ENCODE data around the gene C10orf67. TPM values are rescaled to one million over a fixed set of nuclear protein-coding genes. Genes with fewer than 3 reads are reported as not detected.

Gene C10orf67
- total RNA-seq, 1 donor, result not detected

DNA sequence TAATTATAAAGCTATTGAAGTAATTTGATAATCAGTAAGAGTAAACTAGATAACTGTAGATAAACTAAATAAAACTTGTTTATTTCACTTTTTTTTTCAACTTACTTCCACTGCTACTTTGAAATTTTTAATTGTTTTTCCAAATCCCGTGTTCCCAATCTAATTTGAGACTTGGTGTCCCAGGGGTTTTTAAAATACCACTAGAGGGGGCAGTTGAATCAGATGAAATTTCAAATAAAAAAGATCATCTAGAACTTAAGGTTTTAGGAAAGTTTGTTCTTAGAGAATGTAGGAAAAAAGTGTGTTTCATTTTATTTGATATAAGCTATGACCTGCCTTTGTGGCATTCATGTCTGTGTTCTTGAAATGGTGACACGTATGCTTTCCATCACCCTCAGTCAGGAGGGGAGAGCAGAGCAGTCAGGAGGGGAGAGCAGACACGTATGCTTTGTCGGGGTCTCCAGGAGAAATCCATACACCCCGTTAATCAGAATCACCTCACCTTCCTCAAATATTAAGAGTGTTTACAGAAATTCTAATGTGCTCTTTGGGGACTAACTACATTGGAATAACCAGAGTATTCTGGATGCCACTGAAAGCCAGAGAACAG lies 49.9 kb downstream of the C10orf67 start:
- H3K4me1 ChIP-seq (ENCODE audit: insufficient read depth, low read length), result no peaks in the 10 kb centered on the region
- H3K4me3 ChIP-seq (ENCODE audit: insufficient read depth, low read length), result no peak overlapping the region
- no peaks in the 10 kb centered on the region for H3K79me2 ChIP-seq (ENCODE audit: insufficient read depth, low read length)
- H3K4me2 ChIP-seq (ENCODE audit: insufficient read depth, low read length), result no peak overlapping the region
- no peak overlapping the region for H3K27ac ChIP-seq (ENCODE audit: low read depth, low read length)
- H3K36me3 ChIP-seq (ENCODE audit: insufficient read depth, low read length), result no peaks in the 10 kb centered on the region
- no peaks in the 10 kb centered on the region for H3K27me3 ChIP-seq (ENCODE audit: insufficient read depth, low read length)
- TF ChIP-seq, protein P1, sequence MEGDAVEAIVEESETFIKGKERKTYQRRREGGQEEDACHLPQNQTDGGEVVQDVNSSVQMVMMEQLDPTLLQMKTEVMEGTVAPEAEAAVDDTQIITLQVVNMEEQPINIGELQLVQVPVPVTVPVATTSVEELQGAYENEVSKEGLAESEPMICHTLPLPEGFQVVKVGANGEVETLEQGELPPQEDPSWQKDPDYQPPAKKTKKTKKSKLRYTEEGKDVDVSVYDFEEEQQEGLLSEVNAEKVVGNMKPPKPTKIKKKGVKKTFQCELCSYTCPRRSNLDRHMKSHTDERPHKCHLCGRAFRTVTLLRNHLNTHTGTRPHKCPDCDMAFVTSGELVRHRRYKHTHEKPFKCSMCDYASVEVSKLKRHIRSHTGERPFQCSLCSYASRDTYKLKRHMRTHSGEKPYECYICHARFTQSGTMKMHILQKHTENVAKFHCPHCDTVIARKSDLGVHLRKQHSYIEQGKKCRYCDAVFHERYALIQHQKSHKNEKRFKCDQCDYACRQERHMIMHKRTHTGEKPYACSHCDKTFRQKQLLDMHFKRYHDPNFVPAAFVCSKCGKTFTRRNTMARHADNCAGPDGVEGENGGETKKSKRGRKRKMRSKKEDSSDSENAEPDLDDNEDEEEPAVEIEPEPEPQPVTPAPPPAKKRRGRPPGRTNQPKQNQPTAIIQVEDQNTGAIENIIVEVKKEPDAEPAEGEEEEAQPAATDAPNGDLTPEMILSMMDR (IDR thresholded peaks at IDR 0.05; ENCODE audit: extremely low read depth, low read depth, low read length), result peak; percentile 60
- no peak for DNase-seq (ENCODE audit: insufficient read length, low spot score, missing footprints)
- no peaks in the 10 kb centered on the region for H4K20me1 ChIP-seq (ENCODE audit: insufficient read depth, low read length)
- no peak overlapping the region for H2AFZ ChIP-seq (ENCODE audit: low read length)
- no peaks in the 10 kb centered on the region for H3K9me3 ChIP-seq (ENCODE audit: low read depth, low read length)

DNA sequence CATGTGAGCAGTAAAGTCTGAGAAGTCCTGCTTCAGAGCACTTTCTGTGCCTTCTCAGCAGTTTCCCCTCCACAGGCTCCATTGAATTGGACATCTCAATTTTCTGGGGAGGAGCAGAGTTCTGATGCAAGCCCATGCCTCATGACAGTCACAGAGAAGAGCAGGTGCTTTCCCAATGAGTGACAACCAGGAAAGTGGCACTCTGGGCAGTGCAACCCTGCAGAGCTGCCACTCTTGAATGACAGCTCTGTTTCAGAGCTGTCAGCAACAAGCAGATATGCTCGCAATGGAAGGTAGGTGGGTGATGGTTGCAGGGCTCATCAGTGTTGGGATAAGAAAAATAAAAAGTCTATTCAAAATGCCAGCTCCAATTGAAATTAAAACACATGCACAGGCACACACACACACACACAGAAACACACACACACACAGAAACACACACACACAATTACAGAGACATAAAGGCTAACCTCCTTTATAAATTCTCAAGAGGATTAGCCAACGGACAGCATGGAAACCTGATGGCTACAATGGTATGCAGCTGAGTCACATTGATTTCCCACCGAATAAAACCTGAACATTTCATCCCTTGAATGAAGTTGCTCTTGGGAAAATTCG lies 50.5 kb downstream of the C10orf67 start:
- Histone ChIP-seq H2AFZ (ENCODE audit: low read length) (no peak overlapping the region), H3K4me3 (ENCODE audit: insufficient read depth, low read length) (no peak overlapping the region), H3K4me1 (ENCODE audit: insufficient read depth, low read length) (no peaks in the 10 kb centered on the region), H3K79me2 (ENCODE audit: insufficient read depth, low read length) (no peaks in the 10 kb centered on the region), H3K4me2 (ENCODE audit: insufficient read depth, low read length) (no peak overlapping the region), H4K20me1 (ENCODE audit: insufficient read depth, low read length) (no peaks in the 10 kb centered on the region), H3K27ac (ENCODE audit: low read depth, low read length) (no peak overlapping the region), H3K9me3 (ENCODE audit: low read depth, low read length) (no peaks in the 10 kb centered on the region), H3K27me3 (ENCODE audit: insufficient read depth, low read length) (no peaks in the 10 kb centered on the region), H3K36me3 (ENCODE audit: insufficient read depth, low read length) (no peaks in the 10 kb centered on the region)
- TF ChIP-seq, protein P1 (IDR thresholded peaks at IDR 0.05; ENCODE audit: extremely low read depth, low read depth, low read length), result no peak
- peak; percentile 11 for DNase-seq (ENCODE audit: insufficient read length, low spot score, missing footprints)

DNA sequence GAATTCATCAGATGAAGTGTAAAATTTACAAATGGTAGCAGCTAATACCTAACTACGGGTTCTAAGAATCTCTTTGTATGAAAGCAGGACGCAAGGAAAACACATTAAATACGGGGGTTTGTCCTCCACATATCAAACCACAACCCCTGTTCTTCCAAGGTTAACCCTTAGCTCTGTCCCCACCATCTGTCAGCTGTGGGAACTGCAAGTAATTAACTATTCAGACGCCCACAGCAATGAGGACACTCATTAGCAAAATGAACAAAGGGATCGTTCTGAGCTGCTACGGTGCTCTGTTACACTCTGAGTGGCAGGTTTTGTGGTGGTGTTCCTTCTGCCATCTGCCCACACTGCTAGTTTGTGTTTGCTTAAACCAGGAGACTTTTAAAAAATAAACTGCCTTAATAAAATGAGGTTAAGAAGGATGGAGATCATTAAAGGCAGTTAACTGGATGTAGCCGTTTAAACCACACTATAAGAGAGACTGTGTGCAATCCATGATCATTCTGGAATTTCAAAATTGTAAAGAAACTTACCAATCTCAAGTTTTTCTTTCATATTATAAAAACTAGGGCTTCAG lies 51.4 kb downstream of the C10orf67 start:
- DNase-seq (ENCODE audit: insufficient read length, low spot score, missing footprints), result no peak

More for the DNA sequence above, 51.4 kb downstream of the C10orf67 start:
- Histone ChIP-seq H3K79me2 (ENCODE audit: insufficient read depth, low read length) (no peaks in the 10 kb centered on the region), H3K9me3 (ENCODE audit: low read depth, low read length) (no peaks in the 10 kb centered on the region), H2AFZ (ENCODE audit: low read length) (no peak overlapping the region), H3K27ac (ENCODE audit: low read depth, low read length) (no peak overlapping the region), H3K4me2 (ENCODE audit: insufficient read depth, low read length) (no peak overlapping the region), H3K4me1 (ENCODE audit: insufficient read depth, low read length) (no peaks in the 10 kb centered on the region), H4K20me1 (ENCODE audit: insufficient read depth, low read length) (no peaks in the 10 kb centered on the region), H3K36me3 (ENCODE audit: insufficient read depth, low read length) (no peaks in the 10 kb centered on the region), H3K4me3 (ENCODE audit: insufficient read depth, low read length) (no peak overlapping the region), H3K27me3 (ENCODE audit: insufficient read depth, low read length) (no peaks in the 10 kb centered on the region)
- TF ChIP-seq, protein P1 (IDR thresholded peaks at IDR 0.05; ENCODE audit: extremely low read depth, low read depth, low read length), result peak; percentile 64
